HCT116 (cell line): ENCODE results near the gene C11orf21. TPM values are rescaled to one million over a fixed set of nuclear protein-coding genes. Genes with fewer than 3 reads are reported as not detected.

Experiments used
- ATAC-seq: fragments of 200-7000 bp; cut with Tn5 transposase; 2 replicates; pipeline ENCODE4 v1.9.1; 2020; ENCODE audit warnings: mild to moderate bottlenecking, moderate library complexity
- BruUV-seq: library from RNA; stranded (reverse); fragments of 400-500 nt; replicated peaks from 2 replicates; lab custom pipeline; 2021; lab: Mats Ljungman, UMichigan
- CTCF ChIA-PET: fragments of 300-600 bp; sonication (Branson Sonifier 250); formaldehyde crosslinking; loops from one replicate; lab custom pipeline; 2021; ENCODE audit warnings: antibody characterized with exemption; lab: Charles Lee
- POLR2A ChIA-PET: fragments of 300-600, 350-600 bp; sonication (Branson Sonifier 250); formaldehyde crosslinking; loops from one replicate; lab custom pipeline; 2021; ENCODE audit warnings: antibody characterized with exemption; lab: Charles Lee
- RAD21 ChIA-PET, 2 experiments: fragments of 300-600 bp; sonication (Branson Sonifier 250); formaldehyde crosslinking; loops; one replicate each; lab custom pipeline; 2023; ENCODE audit warnings: low total read pairs in 2 of 2; ENCODE audit not compliant: uncharacterized antibody in 2 of 2, unreplicated experiment in 2 of 2, low non-redundant PET in 1 of 2; lab: Charles Lee
- DNase-seq: peaks from one replicate; pipeline ENCODE4 v3.0.0-alpha.2; 2010; ENCODE audit warnings: low read depth, low spot score
- H2AFZ ChIP-seq: fragments of 200-600 bp; shearing (Covaris generic), sonication (generic); 2 replicates; pipeline ENCODE4 v1.6.1; 2017; ENCODE audit warnings: low read depth, mixed run types, mixed read lengths, antibody characterized with exemption, low read length; ENCODE audit not compliant: poor library complexity, severe bottlenecking
- H3K27ac ChIP-seq: 2 replicates; pipeline ENCODE4 v1.5.1; 2012; ENCODE audit warnings: low read depth, low read length
- H3K27me3 ChIP-seq: fragments of 200-600 bp; sonication (generic); 2 replicates; pipeline ENCODE4 v1.6.1; 2016; ENCODE audit warnings: mixed run types, low read length, mixed read lengths; ENCODE audit not compliant: insufficient read depth
- H3K36me3 ChIP-seq, 2 experiments: fragments of 200-500 bp in 1 of 2; fragments of 200-600 bp in 1 of 2; sonication (Bioruptor generic) in 1 of 2; sonication (generic) in 1 of 2; 2 replicates each; pipeline versions ENCODE4 v1.5.1 to v1.6.1; 2014 to 2016; ENCODE audit warnings: low read length in 2 of 2, inconsistent platforms in 1 of 2, mixed read lengths in 1 of 2, mixed run types in 1 of 2; ENCODE audit not compliant: insufficient read depth in 2 of 2, control insufficient read depth in 1 of 2
- H3K4me1 ChIP-seq, 2 experiments: fragments of 200-600 bp in 1 of 2; sonication (generic) in 1 of 2; 2 replicates each; pipeline versions ENCODE4 v1.5.1 to v1.6.1; 2012 to 2017; ENCODE audit warnings: low read length in 2 of 2, inconsistent platforms in 1 of 2, mild to moderate bottlenecking in 1 of 2, mixed read lengths in 1 of 2, mixed run types in 1 of 2, moderate library complexity in 1 of 2; ENCODE audit not compliant: insufficient read depth in 2 of 2, control insufficient read depth in 1 of 2
- H3K4me2 ChIP-seq: fragments of 200-600 bp; sonication (generic); 2 replicates; pipeline ENCODE4 v1.6.1; 2017; ENCODE audit warnings: mixed run types, low read length, mixed read lengths
- H3K4me3 ChIP-seq, 2 experiments: fragments of 200-600 bp in 1 of 2; sonication (generic) in 1 of 2; replicated peaks in 1 of 2; 2 replicates each; pipeline ENCODE4 v1.5.1; 2011 to 2016; ENCODE audit warnings: low read length in 2 of 2, control low read depth in 1 of 2, low read depth in 1 of 2, mild to moderate bottlenecking in 1 of 2, mixed read lengths in 1 of 2, mixed run types in 1 of 2
- H3K79me2 ChIP-seq: fragments of 200-600 bp; sonication (generic); 2 replicates; pipeline ENCODE4 v1.6.1; 2017; ENCODE audit warnings: mild to moderate bottlenecking, mixed run types, low read length, moderate library complexity, mixed read lengths; ENCODE audit not compliant: insufficient read depth
- H3K9ac ChIP-seq: fragments of 200-600 bp; sonication (generic); 2 replicates; pipeline ENCODE4 v1.6.1; 2016; ENCODE audit warnings: low read length, mixed read lengths
- H3K9me2 ChIP-seq: fragments of 200-600 bp; sonication (generic), shearing (Covaris generic); 2 replicates; pipeline ENCODE4 v1.6.1; 2017; ENCODE audit warnings: mixed run types, mild to moderate bottlenecking, moderate library complexity; ENCODE audit not compliant: insufficient read depth
- H3K9me3 ChIP-seq, 2 experiments: fragments of 200-500 bp in 1 of 2; fragments of 200-600 bp in 1 of 2; sonication (Bioruptor generic) in 1 of 2; sonication (generic) in 1 of 2; 2 replicates each; pipeline ENCODE4 v1.6.1; 2014 to 2017; ENCODE audit warnings: low read length in 2 of 2, mixed read lengths in 2 of 2, inconsistent platforms in 1 of 2, low read depth in 1 of 2, mild to moderate bottlenecking in 1 of 2, mixed run types in 1 of 2, moderate library complexity in 1 of 2; ENCODE audit not compliant: control insufficient read depth in 1 of 2, insufficient read depth in 1 of 2
- H4K20me1 ChIP-seq: fragments of 200-600 bp; sonication (generic), shearing (Covaris generic); 2 replicates; pipeline ENCODE4 v1.6.1; 2017; ENCODE audit warnings: mixed run types, mild to moderate bottlenecking, moderate library complexity; ENCODE audit not compliant: insufficient read depth
- ATF3 ChIP-seq: IDR thresholded peaks from 2 replicates; pipeline ENCODE4 v1.6.1; 2012
- CBX3 ChIP-seq: IDR thresholded peaks from 2 replicates; pipeline ENCODE4 v1.6.1; 2012; ENCODE audit warnings: low read depth
- CEBPB ChIP-seq: IDR thresholded peaks from 2 replicates; pipeline ENCODE4 v1.6.1; 2012; ENCODE audit warnings: low read depth
- ELF1 ChIP-seq: IDR thresholded peaks from 2 replicates; pipeline ENCODE4 v1.6.1; 2012; ENCODE audit warnings: low read depth, borderline replicate concordance
- EZH2phosphoT487 ChIP-seq: fragments of 200-600 bp; IDR thresholded peaks from 2 replicates; pipeline ENCODE4 v1.6.1; 2018; ENCODE audit warnings: antibody characterized with exemption, borderline replicate concordance
- MAX ChIP-seq: IDR thresholded peaks from 2 replicates; pipeline ENCODE4 v1.6.1; 2012
- POLR2A ChIP-seq: IDR thresholded peaks from 2 replicates; pipeline ENCODE4 v1.7.0; 2011; ENCODE audit warnings: borderline replicate concordance; ENCODE audit not compliant: insufficient read depth, insufficient read length; ENCODE audit errors: extremely low read depth
- POLR2AphosphoS5 ChIP-seq: IDR thresholded peaks from 2 replicates; pipeline ENCODE4 v1.6.1; 2011; ENCODE audit warnings: mild to moderate bottlenecking, low read depth, low read length, moderate library complexity
- RAD21 ChIP-seq: IDR thresholded peaks from 2 replicates; pipeline ENCODE4 v1.6.1; 2012; ENCODE audit warnings: low read depth, mild to moderate bottlenecking
- SIN3A ChIP-seq: IDR thresholded peaks from 2 replicates; pipeline ENCODE4 v1.6.1; 2012; ENCODE audit warnings: low read depth
- SP1 ChIP-seq: IDR thresholded peaks from 2 replicates; pipeline ENCODE4 v1.6.1; 2012; ENCODE audit warnings: low read depth
- SRF ChIP-seq: IDR thresholded peaks from 2 replicates; pipeline ENCODE4 v1.6.1; 2012; ENCODE audit warnings: low read depth
- TCF7L2 ChIP-seq: IDR thresholded peaks from 2 replicates; pipeline ENCODE4 v1.7.0; 2011; ENCODE audit warnings: borderline replicate concordance, inconsistent platforms; ENCODE audit not compliant: insufficient read depth, insufficient read length; ENCODE audit errors: extremely low read depth
- YY1 ChIP-seq: IDR thresholded peaks from 2 replicates; pipeline ENCODE4 v1.6.1; 2011; ENCODE audit warnings: low read length, low read depth, moderate library complexity, mild to moderate bottlenecking; ENCODE audit not compliant: insufficient replicate concordance; ENCODE audit errors: extremely low read depth
- intact Hi-C: fragments of 100-400 bp; cut with micrococcal nuclease; formaldehyde crosslinking; loops from 2 replicates; pipeline ENCODE4 v1.10.0; 2022
- total RNA-seq: library from RNA; stranded (reverse); gene quantifications from one replicate; pipeline ENCODE4 v1.2.1, GENCODE V29; 2021; ENCODE audit not compliant: unreplicated experiment
- TF ChIP-seq, protein P1 (sequence below): IDR thresholded peaks from 2 replicates; pipeline ENCODE4 v1.6.1; 2011; ENCODE audit warnings: mild to moderate bottlenecking, low read length, moderate library complexity; ENCODE audit not compliant: insufficient replicate concordance; ENCODE audit errors: extremely low read depth
- TF ChIP-seq, protein P2 (sequence below), 3 experiments: fragments of 200-600 bp in 1 of 3; sonication (generic) in 1 of 3; IDR thresholded peaks in 2 of 3; conservative IDR thresholded peaks in 1 of 3; 2 replicates each; pipeline ENCODE4 v1.5.1; 2012 to 2017; ENCODE audit warnings: low read depth in 2 of 3, low read length in 2 of 3, antibody characterized with exemption in 1 of 3, borderline replicate concordance in 1 of 3, control low read depth in 1 of 3, mild to moderate bottlenecking in 1 of 3, mixed read lengths in 1 of 3, mixed run types in 1 of 3, moderate library complexity in 1 of 3; ENCODE audit not compliant: insufficient read depth in 1 of 3
- TF ChIP-seq, protein P3 (sequence below): IDR thresholded peaks from 2 replicates; pipeline ENCODE4 v1.6.1; 2012; ENCODE audit warnings: low read depth

The C11orf21 gene
- total RNA-seq, 1 experiment from 2014 or later, result not detected

GRCh38 chr11:2287091-2287490 lies 14.6 kb downstream of the C11orf21 start:
- Histone ChIP-seq H3K27ac (no peak overlapping the region), H3K9me2 (no peaks in the 10 kb centered on the region), H3K9ac (no peak overlapping the region), H2AFZ (no peak overlapping the region), H3K4me2 (no peak overlapping the region), H3K9me3 (no peaks in the 10 kb centered on the region), H3K4me3 (no peak overlapping the region), H4K20me1 (no peaks in the 10 kb centered on the region), H3K36me3 (no peaks in the 10 kb centered on the region), H3K79me2 (no peaks in the 10 kb centered on the region), H3K27me3 (peaks cover 12% of the 10 kb centered on the region; the same call in 1 of the 2 replicates), H3K4me1 (no peaks in the 10 kb centered on the region)
- intact Hi-C loops, result no loop called here
- no TSS peak for BruUV-seq
- TF ChIP-seq RAD21, result no peak
- TF ChIP-seq ELF1, result no peak
- no peak for TF ChIP-seq EZH2phosphoT487
- TF ChIP-seq POLR2AphosphoS5, result no peak
- TF ChIP-seq CEBPB, result no peak
- no peak for TF ChIP-seq SP1
- TF ChIP-seq, protein P1, sequence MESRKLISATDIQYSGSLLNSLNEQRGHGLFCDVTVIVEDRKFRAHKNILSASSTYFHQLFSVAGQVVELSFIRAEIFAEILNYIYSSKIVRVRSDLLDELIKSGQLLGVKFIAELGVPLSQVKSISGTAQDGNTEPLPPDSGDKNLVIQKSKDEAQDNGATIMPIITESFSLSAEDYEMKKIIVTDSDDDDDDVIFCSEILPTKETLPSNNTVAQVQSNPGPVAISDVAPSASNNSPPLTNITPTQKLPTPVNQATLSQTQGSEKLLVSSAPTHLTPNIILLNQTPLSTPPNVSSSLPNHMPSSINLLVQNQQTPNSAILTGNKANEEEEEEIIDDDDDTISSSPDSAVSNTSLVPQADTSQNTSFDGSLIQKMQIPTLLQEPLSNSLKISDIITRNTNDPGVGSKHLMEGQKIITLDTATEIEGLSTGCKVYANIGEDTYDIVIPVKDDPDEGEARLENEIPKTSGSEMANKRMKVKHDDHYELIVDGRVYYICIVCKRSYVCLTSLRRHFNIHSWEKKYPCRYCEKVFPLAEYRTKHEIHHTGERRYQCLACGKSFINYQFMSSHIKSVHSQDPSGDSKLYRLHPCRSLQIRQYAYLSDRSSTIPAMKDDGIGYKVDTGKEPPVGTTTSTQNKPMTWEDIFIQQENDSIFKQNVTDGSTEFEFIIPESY, result no peak
- no peak for TF ChIP-seq POLR2A
- no peak for TF ChIP-seq MAX
- no peak for TF ChIP-seq CBX3
- TF ChIP-seq TCF7L2, result no peak
- no peak for TF ChIP-seq ATF3
- TF ChIP-seq YY1, result no peak
- TF ChIP-seq, protein P2, sequence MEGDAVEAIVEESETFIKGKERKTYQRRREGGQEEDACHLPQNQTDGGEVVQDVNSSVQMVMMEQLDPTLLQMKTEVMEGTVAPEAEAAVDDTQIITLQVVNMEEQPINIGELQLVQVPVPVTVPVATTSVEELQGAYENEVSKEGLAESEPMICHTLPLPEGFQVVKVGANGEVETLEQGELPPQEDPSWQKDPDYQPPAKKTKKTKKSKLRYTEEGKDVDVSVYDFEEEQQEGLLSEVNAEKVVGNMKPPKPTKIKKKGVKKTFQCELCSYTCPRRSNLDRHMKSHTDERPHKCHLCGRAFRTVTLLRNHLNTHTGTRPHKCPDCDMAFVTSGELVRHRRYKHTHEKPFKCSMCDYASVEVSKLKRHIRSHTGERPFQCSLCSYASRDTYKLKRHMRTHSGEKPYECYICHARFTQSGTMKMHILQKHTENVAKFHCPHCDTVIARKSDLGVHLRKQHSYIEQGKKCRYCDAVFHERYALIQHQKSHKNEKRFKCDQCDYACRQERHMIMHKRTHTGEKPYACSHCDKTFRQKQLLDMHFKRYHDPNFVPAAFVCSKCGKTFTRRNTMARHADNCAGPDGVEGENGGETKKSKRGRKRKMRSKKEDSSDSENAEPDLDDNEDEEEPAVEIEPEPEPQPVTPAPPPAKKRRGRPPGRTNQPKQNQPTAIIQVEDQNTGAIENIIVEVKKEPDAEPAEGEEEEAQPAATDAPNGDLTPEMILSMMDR (IDR thresholded peaks at IDR 0.05 in 2 of 3, conservative IDR thresholded peaks at IDR 0.05 in 1 of 3; ENCODE audit: borderline replicate concordance in 1 of 3, insufficient read depth in 1 of 3, low read depth in 2 of 3, low read length in 2 of 3), result no peak
- TF ChIP-seq, protein P3, sequence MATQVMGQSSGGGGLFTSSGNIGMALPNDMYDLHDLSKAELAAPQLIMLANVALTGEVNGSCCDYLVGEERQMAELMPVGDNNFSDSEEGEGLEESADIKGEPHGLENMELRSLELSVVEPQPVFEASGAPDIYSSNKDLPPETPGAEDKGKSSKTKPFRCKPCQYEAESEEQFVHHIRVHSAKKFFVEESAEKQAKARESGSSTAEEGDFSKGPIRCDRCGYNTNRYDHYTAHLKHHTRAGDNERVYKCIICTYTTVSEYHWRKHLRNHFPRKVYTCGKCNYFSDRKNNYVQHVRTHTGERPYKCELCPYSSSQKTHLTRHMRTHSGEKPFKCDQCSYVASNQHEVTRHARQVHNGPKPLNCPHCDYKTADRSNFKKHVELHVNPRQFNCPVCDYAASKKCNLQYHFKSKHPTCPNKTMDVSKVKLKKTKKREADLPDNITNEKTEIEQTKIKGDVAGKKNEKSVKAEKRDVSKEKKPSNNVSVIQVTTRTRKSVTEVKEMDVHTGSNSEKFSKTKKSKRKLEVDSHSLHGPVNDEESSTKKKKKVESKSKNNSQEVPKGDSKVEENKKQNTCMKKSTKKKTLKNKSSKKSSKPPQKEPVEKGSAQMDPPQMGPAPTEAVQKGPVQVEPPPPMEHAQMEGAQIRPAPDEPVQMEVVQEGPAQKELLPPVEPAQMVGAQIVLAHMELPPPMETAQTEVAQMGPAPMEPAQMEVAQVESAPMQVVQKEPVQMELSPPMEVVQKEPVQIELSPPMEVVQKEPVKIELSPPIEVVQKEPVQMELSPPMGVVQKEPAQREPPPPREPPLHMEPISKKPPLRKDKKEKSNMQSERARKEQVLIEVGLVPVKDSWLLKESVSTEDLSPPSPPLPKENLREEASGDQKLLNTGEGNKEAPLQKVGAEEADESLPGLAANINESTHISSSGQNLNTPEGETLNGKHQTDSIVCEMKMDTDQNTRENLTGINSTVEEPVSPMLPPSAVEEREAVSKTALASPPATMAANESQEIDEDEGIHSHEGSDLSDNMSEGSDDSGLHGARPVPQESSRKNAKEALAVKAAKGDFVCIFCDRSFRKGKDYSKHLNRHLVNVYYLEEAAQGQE, result no peak
- no peak for TF ChIP-seq SRF
- TF ChIP-seq SIN3A, result no peak
- ChIA-PET POLR2A (no interaction called here), RAD21 (no interaction called here), CTCF (no interaction called here)
- DNase-seq, result no peak
- no peak for ATAC-seq
